ENCODE measurements around the gene GLDC. TPM values are rescaled to one million over a fixed set of nuclear protein-coding genes. Genes with fewer than 3 reads are reported as not detected.

Gene GLDC
- total and polyA plus RNA-seq, 12 donors, result 0.03 TPM; not detected in 11

GRCh38 chr9:6664204-6664680 is 18.7 kb upstream of the GLDC start:
- no peaks in the 10 kb centered on the region for H3K4me1 ChIP-seq
- ATAC-seq, result peak in 1 of 8 donors; percentile 22
- TF ChIP-seq, protein P1, sequence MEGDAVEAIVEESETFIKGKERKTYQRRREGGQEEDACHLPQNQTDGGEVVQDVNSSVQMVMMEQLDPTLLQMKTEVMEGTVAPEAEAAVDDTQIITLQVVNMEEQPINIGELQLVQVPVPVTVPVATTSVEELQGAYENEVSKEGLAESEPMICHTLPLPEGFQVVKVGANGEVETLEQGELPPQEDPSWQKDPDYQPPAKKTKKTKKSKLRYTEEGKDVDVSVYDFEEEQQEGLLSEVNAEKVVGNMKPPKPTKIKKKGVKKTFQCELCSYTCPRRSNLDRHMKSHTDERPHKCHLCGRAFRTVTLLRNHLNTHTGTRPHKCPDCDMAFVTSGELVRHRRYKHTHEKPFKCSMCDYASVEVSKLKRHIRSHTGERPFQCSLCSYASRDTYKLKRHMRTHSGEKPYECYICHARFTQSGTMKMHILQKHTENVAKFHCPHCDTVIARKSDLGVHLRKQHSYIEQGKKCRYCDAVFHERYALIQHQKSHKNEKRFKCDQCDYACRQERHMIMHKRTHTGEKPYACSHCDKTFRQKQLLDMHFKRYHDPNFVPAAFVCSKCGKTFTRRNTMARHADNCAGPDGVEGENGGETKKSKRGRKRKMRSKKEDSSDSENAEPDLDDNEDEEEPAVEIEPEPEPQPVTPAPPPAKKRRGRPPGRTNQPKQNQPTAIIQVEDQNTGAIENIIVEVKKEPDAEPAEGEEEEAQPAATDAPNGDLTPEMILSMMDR (IDR thresholded peaks at IDR 0.05), result no peak
- no peaks in the 10 kb centered on the region for H3K36me3 ChIP-seq
- no peak for DNase-seq
- H3K9me3 ChIP-seq, result no peaks in the 10 kb centered on the region
- H3K27ac ChIP-seq, result no peak overlapping the region
- intact Hi-C loops (cut with DNase I), result loop anchor here in 8 of 10 donors (5.0 to 10.0 kb wide), 3 partner anchors 77 to 309 kb away; no protein-coding TSS in a partner anchor
- WGBS, 2 donors, result 89 to 92% methylated on average over 3 of the region's 3 CpGs
- no peaks in the 10 kb centered on the region for H3K27me3 ChIP-seq
- H3K4me3 ChIP-seq, result no peak overlapping the region

- ATAC-seq (no peak), DNase-seq (no peak)
- TF ChIP-seq, protein P1 (IDR thresholded peaks at IDR 0.05), result no peak
- 65 to 68% methylated on average over 4 of the region's 4 CpGs for WGBS, 2 donors
- no peak overlapping the region for H3K27ac ChIP-seq
- H3K9me3 ChIP-seq, result no peaks in the 10 kb centered on the region
- H3K4me1 ChIP-seq, result no peaks in the 10 kb centered on the region
- H3K27me3 ChIP-seq, result peaks cover 0 to 4% (median 0%) of the 10 kb centered on the region in 7 donors
- intact Hi-C loops (cut with DNase I), result loop anchor here in 8 of 10 donors (5.0 to 10.0 kb wide), 3 partner anchors 73 to 306 kb away; no protein-coding TSS in a partner anchor
- no peak overlapping the region for H3K4me3 ChIP-seq
- H3K36me3 ChIP-seq, result no peaks in the 10 kb centered on the region
Measured at GRCh38 chr9:6660512-6660911, 15.0 kb upstream of the GLDC start.

DNA sequence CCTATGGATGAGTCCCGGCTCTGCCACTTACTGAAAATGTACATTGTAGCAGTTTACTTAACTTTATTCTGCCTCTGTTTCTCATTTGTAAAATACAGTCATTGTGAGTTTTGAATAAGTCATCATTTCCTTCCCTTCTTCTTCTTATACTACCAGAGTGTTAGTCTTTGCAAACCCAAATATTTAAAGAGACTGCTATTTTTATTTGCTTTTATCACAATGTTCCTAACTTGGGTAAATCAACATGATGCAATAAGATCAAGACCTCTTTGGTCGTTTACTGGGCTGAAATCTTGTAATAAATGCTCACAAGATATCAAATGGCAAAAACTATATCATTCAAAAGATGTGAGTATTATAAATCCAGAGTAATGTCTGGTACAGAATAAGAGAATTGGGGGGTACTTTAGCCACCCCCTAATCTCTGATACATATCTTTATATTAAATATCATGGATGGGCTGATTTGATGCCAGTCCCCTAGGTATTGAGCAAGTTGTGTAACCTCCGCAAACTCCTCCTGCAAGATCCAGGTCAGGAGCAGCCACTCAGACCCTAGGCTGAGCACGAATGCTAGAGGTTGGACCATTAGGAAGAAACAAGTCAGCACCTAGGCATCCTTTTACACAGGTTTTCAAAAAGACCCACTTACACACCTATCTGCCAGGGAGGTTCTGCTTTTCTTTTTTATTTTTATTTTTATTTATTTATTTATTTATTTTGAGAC is 13.3 kb upstream of the GLDC start:
- Histone ChIP-seq H3K27me3 (peaks cover 0 to 4% (median 0%) of the 10 kb centered on the region in 7 donors), H3K9me3 (no peaks in the 10 kb centered on the region), H3K4me1 (no peaks in the 10 kb centered on the region), H3K36me3 (no peaks in the 10 kb centered on the region), H3K4me3 (no peak overlapping the region), H3K27ac (no peak overlapping the region)
- ATAC-seq, result no peak
- 75 to 76% methylated on average over 4 of the region's 4 CpGs for WGBS, 2 donors
- intact Hi-C loops (cut with DNase I), result no loop called here
- no peak for DNase-seq
- TF ChIP-seq, protein P1 (IDR thresholded peaks at IDR 0.05), result no peak

- TF ChIP-seq, protein P1 (IDR thresholded peaks at IDR 0.05), result no peak
- no peak overlapping the region for H3K27ac ChIP-seq
- no peaks in the 10 kb centered on the region for H3K9me3 ChIP-seq
- intact Hi-C loops (cut with DNase I), result no loop called here
- H3K4me1 ChIP-seq, result no peaks in the 10 kb centered on the region
- H3K36me3 ChIP-seq, result no peaks in the 10 kb centered on the region
- peaks cover 0 to 9% (median 0%) of the 10 kb centered on the region in 7 donors for H3K27me3 ChIP-seq
- no peak for DNase-seq
- 82 to 87% methylated on average over 6 of the region's 6 CpGs for WGBS, 2 donors
- no peak overlapping the region for H3K4me3 ChIP-seq
- no peak for ATAC-seq
Measured at GRCh38 chr9:6656614-6657300, 11.2 kb upstream of the GLDC start.
